ENCODE results near the gene TBC1D10B. TPM values are rescaled to one million over a fixed set of nuclear protein-coding genes. Genes with fewer than 3 reads are reported as not detected.
A peak's percentile ranks its signal among the peaks of the same experiment; 100 is the strongest.

Gene TBC1D10B
- total RNA-seq, 1 donor from 2014 or later, result 63.4 TPM

- DNase-seq (ENCODE audit: low spot score), result no peak
- H3K36me3 Mint-ChIP-seq (ENCODE audit: low read depth), result peaks cover 26% of the 10 kb centered on the region
- intact Hi-C loops (cut with micrococcal nuclease), result loop anchor here (5.0 to 10.0 kb wide), 2 partner anchors 96 to 572 kb away; partner anchors contain the start of genes ITGAL and MAZ
- no peaks in the 10 kb centered on the region for H3K27me3 Mint-ChIP-seq (ENCODE audit: low read depth)
- H3K4me3 Mint-ChIP-seq (ENCODE audit: low read depth), result no peak overlapping the region
- peak overlapping the region; percentile 9 for H3K27ac Mint-ChIP-seq
- H3K9me3 Mint-ChIP-seq, result no peaks in the 10 kb centered on the region
- H3K4me1 Mint-ChIP-seq (ENCODE audit: low read depth), result peaks cover 35% of the 10 kb centered on the region
Observed at GRCh38 chr16:30376461-30376902, 6.2 kb upstream of the TBC1D10B start.

GRCh38 chr16:30375864-30376263, 5.6 kb upstream of the TBC1D10B start:
- H3K27me3 Mint-ChIP-seq (ENCODE audit: low read depth), result no peaks in the 10 kb centered on the region
- peaks cover 19% of the 10 kb centered on the region for H3K36me3 Mint-ChIP-seq (ENCODE audit: low read depth)
- H3K4me1 Mint-ChIP-seq (ENCODE audit: low read depth), result peaks cover 36% of the 10 kb centered on the region
- no peaks in the 10 kb centered on the region for H3K9me3 Mint-ChIP-seq
- H3K4me3 Mint-ChIP-seq (ENCODE audit: low read depth), result no peak overlapping the region
- intact Hi-C loops (cut with micrococcal nuclease), result loop anchor here (5.0 to 10.0 kb wide), 2 partner anchors 96 to 571 kb away; partner anchors contain the start of genes ITGAL and MAZ
- no peak for DNase-seq (ENCODE audit: low spot score)
- peak overlapping the region; percentile 9 for H3K27ac Mint-ChIP-seq

- no peak for DNase-seq (ENCODE audit: low spot score)
- Mint-ChIP-seq H3K36me3 (ENCODE audit: low read depth) (peaks cover 10% of the 10 kb centered on the region), H3K9me3 (no peaks in the 10 kb centered on the region), H3K4me3 (ENCODE audit: low read depth) (no peak within 1 kb of the TSS), H3K27ac (no peak within 1 kb of the TSS), H3K4me1 (ENCODE audit: low read depth) (peaks cover 27% of the 10 kb centered on the region), H3K27me3 (ENCODE audit: low read depth) (no peaks in the 10 kb centered on the region)
- intact Hi-C loops (cut with micrococcal nuclease), result loop anchor here (5.0 to 10.0 kb wide), 2 partner anchors 153 to 570 kb away; partner anchors contain the start of genes MAZ and ZNF768
Observed at GRCh38 chr16:30374538-30374937, 4.2 kb upstream of the TBC1D10B start, which contains the start of gene MYL11. Gene MYL11, plus strand, starts transcription at chr16:30374802. Its CDS starts 56 bp downstream, at chr16:30374858.

DNA sequence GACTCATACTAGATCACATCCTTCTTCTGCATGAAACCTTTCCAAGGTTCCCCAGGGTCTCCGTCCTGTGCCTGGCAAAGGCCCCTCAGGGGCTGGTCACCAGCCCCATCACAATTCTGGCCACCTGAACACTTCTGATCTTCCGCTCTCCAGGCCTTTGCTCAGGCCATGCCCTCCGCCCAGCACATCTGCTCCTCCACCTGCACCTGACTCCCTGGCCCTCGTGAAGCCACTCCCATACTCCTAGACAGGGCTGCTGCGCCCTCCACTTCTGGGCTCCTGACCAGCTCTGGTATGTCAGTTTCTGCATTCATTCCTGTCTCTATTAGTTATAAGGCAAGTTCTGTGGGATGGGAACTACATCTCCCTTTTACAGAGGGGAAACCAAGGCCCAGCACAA, 2.4 kb upstream of the TBC1D10B start:
- DNase-seq (ENCODE audit: low spot score), result no peak
- Mint-ChIP-seq H3K4me1 (ENCODE audit: low read depth) (peaks cover 31% of the 10 kb centered on the region), H3K9me3 (no peaks in the 10 kb centered on the region), H3K27me3 (ENCODE audit: low read depth) (no peaks in the 10 kb centered on the region), H3K36me3 (ENCODE audit: low read depth) (peaks cover 13% of the 10 kb centered on the region), H3K27ac (no peak overlapping the region), H3K4me3 (ENCODE audit: low read depth) (peak overlapping the region; percentile 35)
- intact Hi-C loops (cut with micrococcal nuclease), result loop anchor here (5.0 to 10.0 kb wide), 2 partner anchors 155 to 568 kb away; partner anchors contain the start of genes MAZ and ZNF768

DNA sequence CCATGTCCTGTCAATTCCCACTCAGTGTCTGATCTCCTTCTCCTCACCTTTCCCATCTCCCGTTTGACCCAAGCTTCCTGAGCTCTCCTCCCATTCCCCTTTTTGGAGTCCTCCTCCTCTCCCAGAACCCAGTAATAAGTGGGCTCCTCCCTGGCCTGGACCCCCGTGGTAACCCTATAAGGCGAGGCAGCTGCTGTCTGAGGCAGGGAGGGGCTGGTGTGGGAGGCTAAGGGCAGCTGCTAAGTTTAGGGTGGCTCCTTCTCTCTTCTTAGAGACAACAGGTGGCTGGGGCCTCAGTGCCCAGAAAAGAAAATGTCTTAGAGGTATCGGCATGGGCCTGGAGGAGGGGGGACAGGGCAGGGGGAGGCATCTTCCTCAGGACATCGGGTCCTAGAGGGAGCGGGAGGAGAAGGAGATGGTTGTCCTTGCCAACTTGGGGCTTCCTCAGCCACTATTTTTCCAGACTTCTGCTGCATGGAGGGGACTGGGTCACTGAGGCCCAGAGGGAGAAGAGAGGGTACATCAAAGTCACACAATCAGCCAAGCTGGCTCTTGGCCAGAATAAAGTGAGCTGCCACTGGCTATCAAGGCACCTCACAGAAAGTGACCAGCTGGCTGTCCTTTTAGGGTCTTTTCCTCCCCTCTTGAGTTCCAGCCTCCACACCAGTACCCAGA, 1.9 kb upstream of the TBC1D10B start:
- Mint-ChIP-seq H3K4me3 (ENCODE audit: low read depth) (peak overlapping the region; percentile 81), H3K27me3 (ENCODE audit: low read depth) (no peaks in the 10 kb centered on the region), H3K27ac (peak overlapping the region; percentile 91), H3K9me3 (no peaks in the 10 kb centered on the region), H3K4me1 (ENCODE audit: low read depth) (peaks cover 33% of the 10 kb centered on the region), H3K36me3 (ENCODE audit: low read depth) (peaks cover 17% of the 10 kb centered on the region)
- intact Hi-C loops (cut with micrococcal nuclease), result loop anchor here (5.0 to 10.0 kb wide), 2 partner anchors 155 to 567 kb away; partner anchors contain the start of genes MAZ and ZNF768
- DNase-seq (ENCODE audit: low spot score), result no peak

- H3K4me3 Mint-ChIP-seq (ENCODE audit: low read depth), result peak overlapping the region; percentile 81
- no peak for DNase-seq (ENCODE audit: low spot score)
- intact Hi-C loops (cut with micrococcal nuclease), result loop anchor here (2.0 to 10.0 kb wide), 4 partner anchors 37 to 567 kb away; partner anchors contain the start of genes MAZ and ZNF768
- peak overlapping the region; percentile 91 for H3K27ac Mint-ChIP-seq
- peaks cover 23% of the 10 kb centered on the region for H3K36me3 Mint-ChIP-seq (ENCODE audit: low read depth)
- H3K27me3 Mint-ChIP-seq (ENCODE audit: low read depth), result no peaks in the 10 kb centered on the region
- no peaks in the 10 kb centered on the region for H3K9me3 Mint-ChIP-seq
- peaks cover 38% of the 10 kb centered on the region for H3K4me1 Mint-ChIP-seq (ENCODE audit: low read depth)
Observed at GRCh38 chr16:30371248-30371816, 1.0 kb upstream of the TBC1D10B start.

GRCh38 chr16:30369938-30370455, 297 bp downstream of the TBC1D10B start:
- intact Hi-C loops (cut with micrococcal nuclease), result loop anchor here (1.0 to 10.0 kb wide), 7 partner anchors 8 to 565 kb away; partner anchors contain the start of genes CD2BP2, MAZ, PRR14 and ZNF768
- H3K36me3 Mint-ChIP-seq (ENCODE audit: low read depth), result peaks cover 32% of the 10 kb centered on the region
- H3K9me3 Mint-ChIP-seq, result no peaks in the 10 kb centered on the region
- H3K4me3 Mint-ChIP-seq (ENCODE audit: low read depth), result peak overlapping the region; percentile 81
- peak overlapping the region; percentile 91 for H3K27ac Mint-ChIP-seq
- DNase-seq (ENCODE audit: low spot score), result no peak
- H3K27me3 Mint-ChIP-seq (ENCODE audit: low read depth), result no peaks in the 10 kb centered on the region
- H3K4me1 Mint-ChIP-seq (ENCODE audit: low read depth), result peaks cover 44% of the 10 kb centered on the region

- H3K27ac Mint-ChIP-seq, result peak overlapping the region; percentile 26
- H3K9me3 Mint-ChIP-seq, result no peaks in the 10 kb centered on the region
- intact Hi-C loops (cut with micrococcal nuclease), result no loop called here
- no peaks in the 10 kb centered on the region for H3K27me3 Mint-ChIP-seq (ENCODE audit: low read depth)
- peak overlapping the region; percentile 87 for H3K4me3 Mint-ChIP-seq (ENCODE audit: low read depth)
- peaks cover 47% of the 10 kb centered on the region for H3K4me1 Mint-ChIP-seq (ENCODE audit: low read depth)
- peaks cover 39% of the 10 kb centered on the region for H3K36me3 Mint-ChIP-seq (ENCODE audit: low read depth)
- DNase-seq (ENCODE audit: low spot score), result no peak
Observed at GRCh38 chr16:30369091-30369937, 980 bp downstream of the TBC1D10B start.

DNA sequence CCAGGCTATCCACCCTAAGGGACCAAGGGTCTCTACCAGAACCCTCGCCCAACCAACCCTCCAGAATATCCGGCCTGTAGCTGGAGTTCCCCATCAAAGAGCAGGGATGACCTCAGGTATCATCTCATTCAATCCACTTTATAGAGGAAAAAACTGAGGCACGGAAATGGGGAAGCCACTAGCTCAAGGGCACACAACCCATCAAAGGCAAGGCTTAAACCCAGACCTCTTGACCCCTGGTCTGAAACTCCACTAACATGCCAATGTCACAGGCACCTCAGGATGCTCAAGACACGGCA, 1.6 kb downstream of the TBC1D10B start:
- Mint-ChIP-seq H3K27me3 (ENCODE audit: low read depth) (no peaks in the 10 kb centered on the region), H3K4me1 (ENCODE audit: low read depth) (peaks cover 47% of the 10 kb centered on the region), H3K4me3 (ENCODE audit: low read depth) (peak overlapping the region; percentile 87), H3K9me3 (no peaks in the 10 kb centered on the region), H3K27ac (peak overlapping the region; percentile 26), H3K36me3 (ENCODE audit: low read depth) (peaks cover 42% of the 10 kb centered on the region)
- DNase-seq (ENCODE audit: low spot score), result no peak
- intact Hi-C loops (cut with micrococcal nuclease), result no loop called here

- Mint-ChIP-seq H3K9me3 (no peaks in the 10 kb centered on the region), H3K4me3 (ENCODE audit: low read depth) (peak overlapping the region; percentile 87), H3K27me3 (ENCODE audit: low read depth) (no peaks in the 10 kb centered on the region), H3K36me3 (ENCODE audit: low read depth) (peaks cover 46% of the 10 kb centered on the region), H3K4me1 (ENCODE audit: low read depth) (peaks cover 48% of the 10 kb centered on the region), H3K27ac (peak overlapping the region; percentile 26)
- no peak for DNase-seq (ENCODE audit: low spot score)
- intact Hi-C loops (cut with micrococcal nuclease), result no loop called here
Observed at GRCh38 chr16:30368122-30368791, 2.0 kb downstream of the TBC1D10B start.

DNA sequence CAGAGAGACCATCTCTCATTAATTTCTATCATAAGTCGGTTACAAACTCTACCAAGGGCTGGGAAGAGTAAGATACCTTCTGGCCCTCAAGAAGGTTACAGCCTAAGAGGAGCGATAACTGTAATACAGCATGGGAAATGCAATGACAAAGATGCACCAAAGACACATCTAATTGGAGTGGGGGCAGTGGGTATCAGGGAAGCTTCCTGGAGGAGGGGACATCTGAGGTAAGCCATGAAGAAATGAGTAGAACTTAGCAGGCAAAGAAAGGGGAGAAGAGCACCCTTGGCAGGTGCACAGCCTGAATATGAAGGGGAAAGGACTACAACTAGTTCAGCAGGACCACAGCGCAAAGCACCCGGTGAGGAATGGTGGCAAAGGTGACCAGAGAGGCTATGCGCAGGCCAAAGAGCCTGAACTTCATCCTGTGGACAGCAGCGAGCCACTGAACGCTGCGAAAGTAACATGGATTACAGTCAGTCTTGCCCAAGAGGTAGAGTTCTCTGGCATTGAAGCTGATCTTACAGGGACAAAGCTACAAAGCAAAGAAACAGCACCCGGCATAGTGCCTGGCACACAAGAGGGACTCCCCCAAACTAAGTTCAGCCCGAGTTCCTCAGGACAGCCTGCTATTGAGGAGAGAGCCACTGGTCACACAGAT, 2.8 kb downstream of the TBC1D10B start:
- H3K36me3 Mint-ChIP-seq (ENCODE audit: low read depth), result peaks cover 52% of the 10 kb centered on the region
- peak overlapping the region; percentile 18 for H3K27ac Mint-ChIP-seq
- H3K9me3 Mint-ChIP-seq, result no peaks in the 10 kb centered on the region
- intact Hi-C loops (cut with micrococcal nuclease), result no loop called here
- peak overlapping the region; percentile 87 for H3K4me3 Mint-ChIP-seq (ENCODE audit: low read depth)
- no peaks in the 10 kb centered on the region for H3K27me3 Mint-ChIP-seq (ENCODE audit: low read depth)
- DNase-seq (ENCODE audit: low spot score), result no peak
- peaks cover 49% of the 10 kb centered on the region for H3K4me1 Mint-ChIP-seq (ENCODE audit: low read depth)
